NCI-H2227 (cell line): ENCODE data around the gene PCSK6.

Source experiments
- DNase-seq: peaks from one replicate; lab custom pipeline; 2025; ENCODE audit not compliant: unreplicated experiment; lab: John Stamatoyannopoulos, UW

PCSK6 gene

GRCh38 chr15:101523560-101523940 lies 34.0 kb upstream of the PCSK6 start:
- no peak for DNase-seq

GRCh38 chr15:101522621-101523559 lies 33.4 kb upstream of the PCSK6 start:
- no peak for DNase-seq

- DNase-seq: no peak
These were observed 32.6 kb upstream of the PCSK6 start for GRCh38 chr15:101522091-101522490.

- DNase-seq: no peak
These were observed 32.1 kb upstream of the PCSK6 start for GRCh38 chr15:101521591-101521990.

GRCh38 chr15:101521069-101521468 lies 31.6 kb upstream of the PCSK6 start:
- DNase-seq: no peak

- no peak for DNase-seq
These were observed 30.9 kb upstream of the PCSK6 start for GRCh38 chr15:101520395-101520794.

- DNase-seq: no peak
These were observed 28.0 kb upstream of the PCSK6 start for GRCh38 chr15:101517504-101517903.

- DNase-seq: no peak
These were observed 24.8 kb upstream of the PCSK6 start for GRCh38 chr15:101514318-101514717.

- DNase-seq: no peak
These were observed 22.2 kb upstream of the PCSK6 start for GRCh38 chr15:101511717-101512116.

GRCh38 chr15:101510212-101511197 lies 21.0 kb upstream of the PCSK6 start:
- no peak for DNase-seq

- DNase-seq: no peak
These were observed 19.8 kb upstream of the PCSK6 start for GRCh38 chr15:101509279-101509678.

GRCh38 chr15:101506491-101506890 lies 17.0 kb upstream of the PCSK6 start:
- no peak for DNase-seq

- DNase-seq: no peak
These were observed 16.3 kb upstream of the PCSK6 start for GRCh38 chr15:101505610-101506337.

- no peak for DNase-seq
These were observed 15.5 kb upstream of the PCSK6 start for GRCh38 chr15:101504866-101505609.

- no peak for DNase-seq
These were observed 14.9 kb upstream of the PCSK6 start for GRCh38 chr15:101504373-101504772.

GRCh38 chr15:101503296-101503599 lies 13.7 kb upstream of the PCSK6 start:
- no peak for DNase-seq

GRCh38 chr15:101502572-101503295 lies 13.2 kb upstream of the PCSK6 start:
- DNase-seq: no peak

- no peak for DNase-seq
These were observed 12.3 kb upstream of the PCSK6 start for GRCh38 chr15:101501703-101502373.

GRCh38 chr15:101500865-101501551 lies 11.5 kb upstream of the PCSK6 start:
- no peak for DNase-seq
